Peyer's patch (tissue), 4 donors: ENCODE data around the gene MRPS31. TPM values are rescaled to one million over a fixed set of nuclear protein-coding genes. Genes with fewer than 3 reads are reported as not detected.
A peak's percentile ranks its signal among the peaks of the same experiment; 100 is the strongest.

Source experiments
- DNase-seq, 3 donors: peaks; one replicate each; pipeline ENCODE4 v3.0.0-alpha.2; 2017 to 2019
- H3K27ac ChIP-seq, 4 donors: fragments of 200-600 bp; sonication (generic); one replicate each; pipeline ENCODE4 v1.5.1; 2016 to 2019
- H3K27me3 ChIP-seq, 2 donors: fragments of 200-600 bp; sonication (generic); one replicate each; pipeline ENCODE4 v1.5.1; 2019
- H3K36me3 ChIP-seq, 3 donors: fragments of 200-600 bp; sonication (generic); one replicate each; pipeline ENCODE4 v1.5.1; 2016 to 2019
- H3K4me1 ChIP-seq, 4 donors: fragments of 200-600 bp; sonication (generic); one replicate each; pipeline ENCODE4 v1.5.1; 2016 to 2019
- H3K4me3 ChIP-seq, 4 donors: fragments of 200-600 bp; sonication (generic); 1 replicate in 3 of 4; 2 replicates in 1 of 4; pipeline ENCODE4 v1.5.1; 2016 to 2019; ENCODE audit warnings: mild to moderate bottlenecking in 1 of 4
- H3K9me3 ChIP-seq, 4 donors: fragments of 200-600 bp; sonication (generic); one replicate each; pipeline ENCODE4 v1.5.1; 2016 to 2019; ENCODE audit warnings: mild to moderate bottlenecking in 1 of 4
- CTCF ChIP-seq, 6 experiments: fragments of 450-650 bp in 4 of 6; fragments of 200-600 bp in 2 of 6; sonication (generic) in 1 of 6; IDR thresholded peaks; one replicate each; pipeline ENCODE4 v1.5.1; 2017 to 2019; ENCODE audit warnings: antibody characterized with exemption in 6 of 6, mild to moderate bottlenecking in 3 of 6, moderate library complexity in 1 of 6
- POLR2A ChIP-seq, 2 donors: fragments of 450-650 bp; IDR thresholded peaks; one replicate each; pipeline ENCODE4 v1.5.1; 2017; ENCODE audit warnings: antibody characterized with exemption in 2 of 2, mild to moderate bottlenecking in 2 of 2, moderate library complexity in 2 of 2
- total RNA-seq, 4 donors: library from RNA; depleted of rRNA; stranded (reverse); fragments of >200 nt; gene quantifications; one replicate each; pipeline ENCODE4 v1.1.0, GENCODE V29; 2016

The MRPS31 gene
- total RNA-seq, 4 donors from 2014 or later: 12.4 to 26.8 (median 18.9) TPM

- no peak overlapping the region for H3K4me3 ChIP-seq
- no peak overlapping the region for H3K27ac ChIP-seq
- TF ChIP-seq CTCF (IDR thresholded peaks at IDR 0.05) (no peak), POLR2A (IDR thresholded peaks at IDR 0.05) (no peak)
- no peaks in the 10 kb centered on the region for H3K27me3 ChIP-seq
- no peaks in the 10 kb centered on the region for H3K36me3 ChIP-seq
- no peak for DNase-seq
- H3K4me1 ChIP-seq: no peaks in the 10 kb centered on the region
- H3K9me3 ChIP-seq: no peaks in the 10 kb centered on the region
Measured at GRCh38 chr13:40692946-40693345, 78.0 kb downstream of the MRPS31 start.

- no peak overlapping the region for H3K4me3 ChIP-seq
- no peaks in the 10 kb centered on the region for H3K27me3 ChIP-seq
- DNase-seq: no peak
- H3K4me1 ChIP-seq: no peaks in the 10 kb centered on the region
- H3K27ac ChIP-seq: no peak overlapping the region
- H3K36me3 ChIP-seq: no peaks in the 10 kb centered on the region
- H3K9me3 ChIP-seq: no peaks in the 10 kb centered on the region
- TF ChIP-seq CTCF (IDR thresholded peaks at IDR 0.05) (no peak), POLR2A (IDR thresholded peaks at IDR 0.05) (no peak)
Measured at GRCh38 chr13:40688781-40689180, 82.2 kb downstream of the MRPS31 start.

GRCh38 chr13:40682449-40683240 is 88.3 kb downstream of the MRPS31 start:
- Histone ChIP-seq H3K4me3 (no peak overlapping the region), H3K36me3 (no peaks in the 10 kb centered on the region), H3K9me3 (no peaks in the 10 kb centered on the region), H3K27me3 (no peaks in the 10 kb centered on the region), H3K27ac (no peak overlapping the region), H3K4me1 (no peaks in the 10 kb centered on the region)
- TF ChIP-seq CTCF (IDR thresholded peaks at IDR 0.05) (peak; percentile 54 to 76 (median 63)), POLR2A (IDR thresholded peaks at IDR 0.05) (no peak)
- no peak for DNase-seq

- no peak for DNase-seq
- Histone ChIP-seq H3K4me3 (no peak overlapping the region), H3K27me3 (no peaks in the 10 kb centered on the region), H3K27ac (no peak overlapping the region), H3K9me3 (no peaks in the 10 kb centered on the region), H3K4me1 (no peaks in the 10 kb centered on the region), H3K36me3 (no peaks in the 10 kb centered on the region)
- TF ChIP-seq POLR2A (IDR thresholded peaks at IDR 0.05): no peak
- TF ChIP-seq CTCF (IDR thresholded peaks at IDR 0.05): no peak
Measured at GRCh38 chr13:40681341-40682146, 89.4 kb downstream of the MRPS31 start.

GRCh38 chr13:40680659-40681323 is 90.2 kb downstream of the MRPS31 start:
- no peak overlapping the region for H3K27ac ChIP-seq
- H3K9me3 ChIP-seq: no peaks in the 10 kb centered on the region
- no peaks in the 10 kb centered on the region for H3K4me1 ChIP-seq
- H3K4me3 ChIP-seq: no peak overlapping the region
- no peaks in the 10 kb centered on the region for H3K27me3 ChIP-seq
- TF ChIP-seq CTCF (IDR thresholded peaks at IDR 0.05): no peak
- no peak for TF ChIP-seq POLR2A (IDR thresholded peaks at IDR 0.05)
- no peaks in the 10 kb centered on the region for H3K36me3 ChIP-seq
- no peak for DNase-seq
